ENCODE results near the gene ZNF865. TPM values are rescaled to one million over a fixed set of nuclear protein-coding genes. Genes with fewer than 3 reads are reported as not detected.
A peak's percentile ranks its signal among the peaks of the same experiment; 100 is the strongest.

The ZNF865 gene
- total and polyA plus RNA-seq, 2 of the 4 experiments (the other 2 are of a cell fraction), result under 0.01 to 4.6 TPM

GRCh38 chr19:55585658-55586339, 19.6 kb upstream of the ZNF865 start:
- Histone ChIP-seq H3K14ac (replicated peaks; ENCODE audit: low read depth, low read length) (peak overlapping the region; percentile 88), H3K23ac (ENCODE audit: low read depth, low read length) (peak overlapping the region; percentile 62), H3K4me3 (ENCODE audit: insufficient read depth, low read depth, low read length) (peak overlapping the region; percentile 34), H3K79me1 (ENCODE audit: low read depth in 1 of 2, low read length in 2 of 2) (peaks cover 0 to 12% of the 10 kb centered on the region in 2 experiments; a peak in 2 of 4 replicates), H2AFZ (replicated peaks; ENCODE audit: low read length, poor library complexity) (peak overlapping the region; percentile 95), H4K5ac (ENCODE audit: low read depth, low read length) (peak overlapping the region; percentile 94), H3K4me2 (ENCODE audit: low read depth, low read length) (peak overlapping the region; percentile 92), H3K4ac (ENCODE audit: low read depth, low read length) (peak overlapping the region; percentile 88), H3K36me3 (ENCODE audit: control insufficient read depth, insufficient read depth, low read length) (no peaks in the 10 kb centered on the region), H3K4me1 (ENCODE audit: control insufficient read depth, insufficient read depth, low read length) (peaks cover 14% of the 10 kb centered on the region), H2BK120ac (ENCODE audit: low read depth, low read length) (peak overlapping the region; percentile 73; the same call in 1 of the 2 replicates), H3K9me3 (ENCODE audit: control insufficient read depth, insufficient read depth, low read length) (no peaks in the 10 kb centered on the region), H3K56ac (ENCODE audit: extremely low read depth, insufficient read depth, low read length) (no peak overlapping the region), H3K9me1 (ENCODE audit: insufficient read depth, low read length) (peaks cover 10% of the 10 kb centered on the region), H3K9ac (ENCODE audit: low read depth, low read length) (peak overlapping the region; percentile 43), H4K8ac (ENCODE audit: low read depth in 2 of 2, low read length in 2 of 2) (peak overlapping the region; percentile 74 to 95), H2BK15ac (ENCODE audit: low read depth, low read length) (peak overlapping the region; percentile 16; the same call in 1 of the 3 replicates), H4K20me1 (ENCODE audit: insufficient read depth, low read length) (no peaks in the 10 kb centered on the region), H2AK9ac (replicated peaks; ENCODE audit: low read depth, low read length, poor library complexity) (peak overlapping the region; percentile 22), H3K27me3 (ENCODE audit: control insufficient read depth, insufficient read depth, low read length) (no peaks in the 10 kb centered on the region), H3K18ac (ENCODE audit: low read depth, low read length) (peak overlapping the region; percentile 45), H2BK5ac (ENCODE audit: low read depth, low read length, poor library complexity, severe bottlenecking) (peak overlapping the region; percentile 22), H2AK5ac (ENCODE audit: low read depth, low read length) (peak overlapping the region; percentile 32; the same call in 1 of the 2 replicates), H3K27ac (ENCODE audit: insufficient read depth, low read length) (peak overlapping the region; percentile 76), H2BK20ac (ENCODE audit: low read depth, low read length) (peak overlapping the region; percentile 59; the same call in 1 of the 2 replicates), H4K91ac (ENCODE audit: insufficient read depth, low read depth, low read length) (peak overlapping the region; percentile 66)
- TF ChIP-seq CEBPB (IDR thresholded peaks at IDR 0.05; ENCODE audit: low read depth, low read length), result no peak
- TF ChIP-seq, protein P1, sequence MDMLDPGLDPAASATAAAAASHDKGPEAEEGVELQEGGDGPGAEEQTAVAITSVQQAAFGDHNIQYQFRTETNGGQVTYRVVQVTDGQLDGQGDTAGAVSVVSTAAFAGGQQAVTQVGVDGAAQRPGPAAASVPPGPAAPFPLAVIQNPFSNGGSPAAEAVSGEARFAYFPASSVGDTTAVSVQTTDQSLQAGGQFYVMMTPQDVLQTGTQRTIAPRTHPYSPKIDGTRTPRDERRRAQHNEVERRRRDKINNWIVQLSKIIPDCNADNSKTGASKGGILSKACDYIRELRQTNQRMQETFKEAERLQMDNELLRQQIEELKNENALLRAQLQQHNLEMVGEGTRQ (IDR thresholded peaks at IDR 0.05; ENCODE audit: low read depth, low read length), result peak; percentile 61
- TF ChIP-seq, protein P2, sequence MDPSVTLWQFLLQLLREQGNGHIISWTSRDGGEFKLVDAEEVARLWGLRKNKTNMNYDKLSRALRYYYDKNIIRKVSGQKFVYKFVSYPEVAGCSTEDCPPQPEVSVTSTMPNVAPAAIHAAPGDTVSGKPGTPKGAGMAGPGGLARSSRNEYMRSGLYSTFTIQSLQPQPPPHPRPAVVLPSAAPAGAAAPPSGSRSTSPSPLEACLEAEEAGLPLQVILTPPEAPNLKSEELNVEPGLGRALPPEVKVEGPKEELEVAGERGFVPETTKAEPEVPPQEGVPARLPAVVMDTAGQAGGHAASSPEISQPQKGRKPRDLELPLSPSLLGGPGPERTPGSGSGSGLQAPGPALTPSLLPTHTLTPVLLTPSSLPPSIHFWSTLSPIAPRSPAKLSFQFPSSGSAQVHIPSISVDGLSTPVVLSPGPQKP (IDR thresholded peaks at IDR 0.05; ENCODE audit: borderline replicate concordance, low read depth, low read length), result no peak
- ChIA-PET CTCF (interaction anchor here (1.4 kb wide), 1 partner anchor 119 kb away, joined by 3 read pairs; no protein-coding TSS in a partner anchor), POLR2A (ENCODE audit: unreplicated experiment) (interaction anchor here (0.6 kb wide), 1 partner anchor 14 kb away, joined by 3 read pairs; the partner anchor contains the start of gene FIZ1)
- BruUV-seq (replicated peaks), result no TSS peak
- intact Hi-C loops (cut with micrococcal nuclease) (no loop called here), in situ Hi-C loops (cut with MboI; ENCODE audit: low sequenced_read_pairs) (no loop called here), dilution Hi-C loops (cut with HindIII; ENCODE audit: low sequenced_read_pairs, unreplicated experiment) (no loop called here)
- ATAC-seq (ENCODE audit: low read depth) (peak; percentile 88), DNase-seq (peak; percentile 63)
- WGBS, 2 experiments (ENCODE audit: extremely low coverage in 2 of 2, insufficient read length in 1 of 2), result 6% methylated on average over 21 of the region's 36 CpGs; no CpG with 5 or more reads in 1 of the 2 experiments

Measured in IMR-90 (cell line).